ENCODE data around the gene PARVG.

PARVG gene

DNA sequence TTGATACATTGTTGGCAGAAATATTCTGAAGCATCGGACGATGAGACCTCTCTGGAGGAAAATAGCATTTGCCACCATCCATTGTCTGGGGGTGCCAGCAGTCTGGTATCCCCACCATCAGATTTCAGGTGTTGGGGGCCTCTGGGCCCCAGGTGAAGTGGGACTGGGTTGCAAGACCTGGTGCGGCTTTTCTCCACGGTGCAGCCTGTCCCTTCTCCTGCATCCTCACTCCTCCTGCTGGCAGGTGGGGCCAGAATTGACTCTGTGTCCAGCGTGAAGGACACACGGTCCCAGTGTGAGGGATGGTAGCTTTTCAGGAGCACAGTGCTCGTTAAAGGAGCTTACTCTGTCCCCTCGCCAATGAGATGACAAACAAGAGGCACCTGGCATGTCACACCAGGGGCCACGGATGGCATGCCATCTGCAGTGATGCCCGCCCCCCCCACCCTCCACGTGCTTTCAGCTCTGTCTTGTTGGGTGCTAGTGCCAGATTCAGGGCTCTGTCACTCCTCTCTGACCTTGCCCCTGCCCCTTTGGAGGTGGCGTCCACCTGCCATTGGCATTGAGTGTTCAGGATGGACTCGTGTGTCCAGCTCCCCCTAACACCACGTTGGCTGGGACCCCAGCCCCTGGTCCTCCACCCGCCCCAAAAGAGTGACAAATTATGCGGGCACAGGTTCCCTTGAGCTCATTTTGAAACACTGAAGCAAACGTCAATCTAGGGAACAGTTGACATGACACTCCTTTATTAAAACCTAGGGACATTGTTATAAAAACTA, 62.4 kb downstream of the PARVG start:
- DNase-seq (ENCODE audit: low read depth) = no peak

DNA sequence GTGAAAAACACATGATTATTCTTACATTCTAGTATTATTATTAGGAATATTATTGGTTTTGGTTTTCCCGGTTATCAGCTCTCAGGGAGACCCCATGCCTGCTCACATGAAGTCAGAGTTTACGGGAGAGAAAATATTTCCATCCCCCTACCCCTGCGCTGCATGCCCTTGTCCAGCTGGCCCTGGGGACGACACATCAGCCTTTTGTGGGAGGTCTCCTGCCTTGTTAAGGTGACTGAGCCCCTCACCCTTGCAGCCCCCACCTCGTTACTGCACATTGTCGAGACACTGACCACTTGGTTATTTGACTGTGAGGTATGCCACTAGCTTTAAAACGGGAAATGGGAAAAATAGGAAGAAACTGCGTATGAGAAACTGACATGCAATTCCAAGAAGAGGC, 63.0 kb downstream of the PARVG start:
- no peak for DNase-seq (ENCODE audit: low read depth)

DNA sequence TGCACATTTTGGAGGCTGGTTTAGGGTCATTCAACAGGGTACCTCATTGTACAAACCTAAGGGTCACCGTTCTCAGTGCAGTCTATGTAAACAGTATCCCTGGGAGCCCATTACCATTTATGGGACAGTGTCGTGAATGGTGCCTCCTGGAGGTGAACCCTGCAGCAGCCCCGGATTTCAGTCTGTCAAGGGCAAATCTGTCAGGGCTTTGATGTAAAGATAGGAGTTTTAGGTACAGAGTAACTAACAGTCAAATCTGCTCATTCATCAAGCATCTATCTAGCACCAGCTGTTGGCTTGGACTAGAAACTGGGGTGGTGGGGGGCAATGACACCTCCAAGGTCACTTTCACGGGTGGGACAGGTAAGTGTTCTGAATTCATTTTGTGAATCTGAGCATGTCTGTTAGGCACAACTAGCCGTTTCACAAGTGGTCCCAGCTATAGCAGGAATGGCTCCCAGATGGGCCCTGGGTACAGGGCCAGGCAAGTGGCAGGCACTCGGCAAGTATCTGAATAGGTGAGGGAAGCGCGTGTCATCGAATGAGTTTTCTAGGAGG, 63.6 kb downstream of the PARVG start:
- DNase-seq (ENCODE audit: low read depth) = no peak

DNA sequence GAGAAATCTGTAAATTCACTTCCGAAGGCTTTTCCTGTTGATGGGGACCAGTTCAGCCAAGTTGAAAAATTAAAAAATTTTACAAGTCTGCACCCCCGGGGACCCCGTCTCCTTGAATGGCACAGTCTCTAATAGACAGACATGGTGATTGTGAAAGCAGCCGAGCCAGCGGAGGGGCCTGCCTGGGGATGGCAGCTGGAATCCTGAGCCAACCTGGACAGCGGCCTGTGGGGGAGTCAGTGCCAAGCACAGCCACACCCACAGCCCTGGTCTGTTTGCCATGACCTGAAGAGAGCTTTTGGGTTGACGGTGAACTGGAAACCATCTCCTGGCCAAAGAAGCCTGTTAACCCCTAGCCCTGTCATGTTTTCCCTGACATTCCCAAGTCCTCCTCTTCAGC, 64.7 kb downstream of the PARVG start:
- no peak for DNase-seq (ENCODE audit: low read depth)

DNA sequence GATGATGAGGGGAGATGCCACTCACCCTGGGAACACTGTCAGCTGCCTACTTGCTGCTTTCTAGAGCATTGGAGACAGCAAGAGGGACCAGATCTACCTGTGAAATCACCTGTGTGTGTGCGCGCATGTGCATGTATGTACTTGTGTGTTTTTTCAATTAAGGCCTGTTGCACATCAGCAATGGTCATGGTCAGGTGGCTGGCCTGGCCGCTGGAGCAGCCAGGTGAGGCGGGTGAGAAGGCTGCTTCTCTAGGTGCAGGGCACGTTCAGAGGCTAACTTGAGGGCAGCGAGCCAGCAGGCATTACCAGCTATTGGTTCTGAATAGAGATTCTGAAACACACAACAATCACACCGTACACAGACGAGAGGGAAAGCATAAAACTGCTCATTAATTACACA, 65.1 kb downstream of the PARVG start:
- DNase-seq (ENCODE audit: low read depth) = no peak

DNA sequence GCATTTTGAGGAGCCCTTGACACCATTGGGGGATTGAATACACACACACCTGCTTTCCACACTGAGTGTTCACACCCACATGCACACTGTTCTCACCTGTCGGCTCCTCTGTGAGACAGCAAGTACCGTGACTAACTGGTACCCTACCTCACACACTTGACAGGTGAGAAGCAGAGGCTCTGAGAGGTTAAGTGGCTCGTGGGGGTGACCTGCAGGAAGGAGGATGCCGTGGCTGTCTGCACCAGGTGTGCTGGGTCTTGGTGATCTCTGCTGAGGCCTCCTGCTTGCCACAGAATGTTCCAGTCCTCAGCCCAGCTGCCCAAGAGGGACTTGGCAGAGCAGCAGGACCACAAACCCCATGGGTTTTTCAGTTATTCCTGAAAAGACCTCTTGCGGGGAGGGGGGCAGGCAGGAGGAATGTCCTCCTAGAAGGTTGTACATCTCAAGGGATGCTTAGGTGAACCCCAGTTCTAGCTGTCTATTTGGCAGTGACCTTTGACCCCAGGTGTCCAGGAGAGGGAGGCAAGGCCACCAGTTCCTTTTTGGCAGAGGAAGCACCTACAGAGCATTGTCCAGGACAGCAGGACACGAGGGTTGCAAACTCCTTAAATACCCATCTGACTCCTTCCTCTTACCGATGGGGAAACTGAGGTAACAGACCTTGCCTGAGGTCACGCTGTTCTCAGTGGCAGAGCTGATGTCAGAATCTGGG, 66.0 kb downstream of the PARVG start:
- DNase-seq (ENCODE audit: low read depth) = no peak

DNA sequence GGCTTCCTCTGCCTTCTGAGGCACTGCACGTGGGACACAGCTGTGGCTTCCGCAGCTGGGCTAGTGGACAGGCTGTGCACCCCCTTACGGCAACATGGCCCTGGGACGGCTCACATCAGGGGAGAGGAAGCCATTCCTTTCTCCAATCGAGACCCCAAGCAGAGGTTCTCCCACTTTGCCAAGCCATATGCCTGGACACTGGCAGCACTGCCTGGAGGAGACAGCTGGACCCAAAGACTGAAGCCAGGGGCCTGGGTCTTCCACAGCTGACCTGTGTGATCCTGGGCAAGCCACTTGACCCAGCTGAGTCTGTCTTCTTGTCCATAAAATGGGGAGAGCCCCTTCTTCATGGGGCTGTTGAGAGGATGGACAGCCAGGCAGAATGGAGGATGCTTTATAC, 66.6 kb downstream of the PARVG start:
- no peak for DNase-seq (ENCODE audit: low read depth)

DNA sequence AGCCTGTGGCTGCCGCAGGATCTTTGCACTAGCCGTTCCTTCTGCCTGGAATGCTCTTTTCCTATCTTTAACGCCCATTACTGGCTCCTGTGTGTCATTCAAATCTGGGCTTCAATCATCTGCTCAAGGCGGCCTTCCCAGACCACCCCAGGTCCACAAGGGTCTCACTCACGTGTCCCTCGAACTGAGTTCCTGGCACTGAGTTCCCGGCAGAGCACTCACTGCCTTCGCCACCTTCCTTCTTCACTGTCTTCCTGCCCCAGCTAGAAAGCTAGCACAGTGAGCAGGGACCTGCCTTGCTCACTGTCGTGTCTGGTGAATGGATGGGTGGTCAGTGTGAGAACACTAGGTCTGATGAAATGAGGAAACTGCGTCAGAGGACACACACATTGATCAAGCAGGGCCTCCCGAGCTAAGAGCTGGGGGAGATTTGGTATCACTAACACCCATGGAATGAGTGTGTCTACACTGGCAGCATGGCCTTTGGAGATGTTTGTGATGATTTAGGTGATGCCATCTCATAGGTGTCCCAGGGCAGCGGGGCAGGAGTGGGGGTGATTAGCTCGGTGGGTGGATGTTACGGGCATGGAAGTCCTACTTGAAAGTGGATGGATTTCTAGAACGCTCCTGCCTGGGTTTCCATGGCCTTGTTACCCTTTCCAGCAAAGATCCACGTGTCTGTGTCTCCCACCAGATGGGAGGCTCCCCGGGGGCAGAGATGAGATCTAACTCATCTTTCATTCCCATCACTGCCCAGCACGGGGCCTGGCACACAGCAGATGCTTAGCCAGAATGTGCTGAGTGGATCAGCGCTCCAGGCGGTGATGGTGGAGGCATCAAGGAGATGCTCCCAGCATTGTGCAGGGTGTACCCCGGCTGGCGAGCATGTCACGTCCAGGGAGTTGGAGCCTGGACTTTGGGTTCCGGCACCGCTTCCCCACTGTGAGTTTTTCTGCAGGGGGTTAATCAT, 67.5 kb downstream of the PARVG start:
- DNase-seq (ENCODE audit: low read depth) = no peak

DNA sequence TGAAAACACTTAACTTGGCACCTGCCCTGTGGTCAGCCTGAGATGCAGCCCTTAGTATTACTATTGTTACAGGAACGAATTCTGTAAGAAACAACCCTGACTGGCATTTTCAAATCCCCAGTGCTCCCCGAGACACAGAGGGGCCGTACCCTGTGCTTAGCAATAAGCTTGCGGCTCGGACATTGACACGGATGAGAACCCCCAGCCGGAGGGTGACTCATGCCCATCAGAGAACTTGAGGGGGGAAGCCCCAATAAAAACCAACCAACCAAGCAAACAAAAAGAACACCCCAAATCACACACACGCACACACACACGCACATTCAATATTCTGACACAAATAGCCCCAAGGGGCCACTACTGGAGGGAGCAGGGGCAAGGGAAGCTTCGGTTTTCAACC, 68.2 kb downstream of the PARVG start:
- DNase-seq (ENCODE audit: low read depth) = no peak

DNA sequence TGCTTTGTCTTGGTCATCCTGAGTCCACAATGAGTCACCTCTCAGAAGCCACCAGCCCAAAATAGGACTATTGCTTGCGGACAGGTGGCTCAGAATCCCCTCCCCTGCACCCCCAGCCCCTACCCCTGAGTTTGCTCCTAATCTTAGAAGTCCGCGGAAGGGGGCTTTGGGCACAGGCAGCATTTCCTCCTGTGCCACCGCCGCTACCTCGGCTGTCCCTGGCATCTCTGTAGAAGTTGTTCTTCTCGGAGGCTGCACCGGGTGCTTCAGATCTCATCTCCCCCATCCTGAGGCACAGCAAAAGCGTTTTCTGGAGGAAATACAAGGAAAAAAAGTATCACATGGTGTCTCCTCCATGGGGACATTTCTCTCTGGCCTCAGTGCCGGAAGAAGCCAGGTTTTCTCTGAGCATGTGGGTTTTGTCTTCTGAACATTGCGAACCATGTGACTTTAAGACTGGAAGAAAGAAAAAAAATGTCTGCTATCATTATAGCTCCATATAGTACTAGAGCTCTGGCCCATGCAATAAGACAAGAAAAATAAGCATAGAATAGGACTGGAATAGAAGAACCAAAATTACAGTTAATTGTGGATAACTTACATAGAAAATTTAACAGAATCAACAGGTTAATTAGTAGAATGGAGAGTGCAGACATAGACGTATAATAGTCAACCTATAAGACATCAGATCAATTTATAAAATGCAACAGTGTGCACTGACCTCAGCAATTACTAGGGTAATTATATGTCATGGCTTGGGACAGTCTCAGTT, 68.8 kb downstream of the PARVG start:
- DNase-seq (ENCODE audit: low read depth) = no peak

DNA sequence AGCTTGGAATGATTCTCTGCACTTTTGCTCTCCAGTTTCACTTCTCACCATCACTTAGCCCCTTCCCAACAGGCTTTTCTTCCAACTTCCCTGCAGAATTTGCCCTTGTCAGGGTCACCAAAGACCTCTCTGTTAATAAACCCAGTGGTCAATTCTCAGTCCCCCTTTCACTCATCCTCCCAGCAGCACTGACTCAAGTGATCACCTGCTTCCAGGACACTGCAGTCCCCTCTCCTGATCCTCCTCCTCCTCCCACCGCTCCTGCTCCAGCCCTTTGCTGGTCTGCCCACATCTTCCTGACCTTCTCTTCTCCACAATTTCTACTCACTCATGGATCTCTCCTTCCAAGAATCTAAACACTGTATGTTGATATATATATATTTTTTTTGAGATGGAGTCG, 74.1 kb downstream of the PARVG start:
- DNase-seq (ENCODE audit: low read depth) = no peak

DNA sequence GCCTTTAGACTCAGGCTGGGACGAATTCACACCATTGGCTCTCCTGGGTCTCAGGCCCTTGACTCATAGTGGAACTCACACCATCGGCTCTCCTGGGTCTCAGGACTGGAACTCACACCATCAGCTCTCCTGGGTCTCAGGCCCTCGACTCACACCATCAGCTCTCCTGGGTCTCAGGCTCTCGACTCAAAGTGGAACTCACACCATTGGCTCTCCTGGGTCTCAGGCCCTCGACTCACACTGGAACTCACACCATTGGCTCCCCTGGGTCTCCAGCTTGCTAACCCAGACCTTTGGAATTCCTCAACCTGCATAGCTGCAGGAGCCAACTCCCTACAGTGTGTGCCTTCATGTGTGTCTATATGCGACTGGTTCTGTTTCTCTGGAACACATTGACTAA, 75.4 kb downstream of the PARVG start:
- no peak for DNase-seq (ENCODE audit: low read depth)

DNA sequence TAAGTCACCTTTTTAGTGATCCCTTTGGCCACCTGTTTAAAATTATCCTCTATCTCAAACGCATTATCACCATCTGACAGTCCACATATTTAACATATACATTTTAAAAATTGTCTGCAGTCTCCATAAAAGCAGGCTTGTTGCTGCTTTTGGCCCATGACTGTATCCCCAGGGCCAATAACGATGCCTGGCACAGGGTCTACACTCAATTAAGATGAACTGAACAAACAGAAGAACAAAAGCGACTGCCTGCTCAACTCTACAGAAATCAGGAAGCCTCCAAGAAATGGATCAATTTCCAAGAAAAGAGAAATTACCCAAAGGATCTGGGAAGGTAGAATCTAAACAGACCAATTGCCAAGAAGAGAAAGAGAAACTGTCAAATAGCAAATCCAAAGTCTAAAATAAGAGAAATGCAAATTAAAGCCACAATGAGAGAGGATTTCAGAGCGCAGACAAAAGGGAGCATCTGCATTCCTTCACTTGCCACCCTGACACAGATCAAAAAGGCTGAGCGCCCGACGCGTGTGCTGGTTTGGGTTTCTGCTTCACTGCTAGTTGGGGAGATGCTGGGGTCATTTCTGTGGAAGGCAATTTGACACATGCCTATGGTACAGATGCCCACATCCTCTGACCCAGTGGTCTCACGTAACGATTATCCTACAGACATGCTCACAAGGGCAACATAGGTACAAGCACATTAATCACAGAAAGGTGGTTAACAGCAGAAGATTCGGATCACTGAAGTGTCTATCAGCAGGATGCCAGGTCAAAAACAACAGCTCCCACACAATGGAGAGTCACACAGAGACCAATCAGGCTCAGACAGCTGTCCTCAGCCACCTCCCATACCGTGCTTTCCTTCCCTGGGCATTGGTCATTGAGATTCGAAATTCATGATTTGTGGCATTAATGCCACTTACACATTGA, 76.1 kb downstream of the PARVG start:
- no peak for DNase-seq (ENCODE audit: low read depth)

Measured in activated T-cell treated with anti-CD3 and anti-CD28 coated beads for 1 hour (primary cell).